Measurements from ENCODE around the gene NAP1L1. TPM values are rescaled to one million over a fixed set of nuclear protein-coding genes. Genes with fewer than 3 reads are reported as not detected.

The NAP1L1 gene
- total RNA-seq, 4 donors from 2014 or later = 389 to 540 (median 445) TPM

DNA sequence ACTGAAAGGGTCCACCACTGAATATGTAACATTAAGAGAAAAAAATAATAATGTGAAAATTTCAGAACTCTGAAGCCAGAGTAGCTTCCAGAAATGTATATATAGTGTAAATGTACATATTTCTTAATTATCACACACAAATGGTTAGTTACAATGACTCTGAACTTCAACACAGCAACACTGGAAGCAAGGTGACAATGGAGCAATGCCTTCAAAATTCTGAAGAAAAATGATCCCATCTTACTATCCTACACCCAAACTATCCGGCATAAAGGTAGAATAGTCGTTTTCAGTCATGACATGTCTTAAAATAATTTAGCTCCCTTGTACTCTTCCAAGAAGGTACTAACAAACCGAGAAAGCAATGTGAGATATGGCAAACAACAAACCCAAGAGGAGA lies 11.9 kb downstream of the NAP1L1 start:
- no peak overlapping the region for H3K27ac ChIP-seq (replicated peaks in 1 of 4)
- no peak overlapping the region for H3K4me3 ChIP-seq
- no peaks in the 10 kb centered on the region for H3K9me3 ChIP-seq
- intact Hi-C loops (cut with DNase I) = no loop called here
- no peaks in the 10 kb centered on the region for H3K27me3 ChIP-seq
- H3K4me1 ChIP-seq = peaks cover 9 to 68% (median 44%) of the 10 kb centered on the region in 4 donors
- TF ChIP-seq, protein P1, sequence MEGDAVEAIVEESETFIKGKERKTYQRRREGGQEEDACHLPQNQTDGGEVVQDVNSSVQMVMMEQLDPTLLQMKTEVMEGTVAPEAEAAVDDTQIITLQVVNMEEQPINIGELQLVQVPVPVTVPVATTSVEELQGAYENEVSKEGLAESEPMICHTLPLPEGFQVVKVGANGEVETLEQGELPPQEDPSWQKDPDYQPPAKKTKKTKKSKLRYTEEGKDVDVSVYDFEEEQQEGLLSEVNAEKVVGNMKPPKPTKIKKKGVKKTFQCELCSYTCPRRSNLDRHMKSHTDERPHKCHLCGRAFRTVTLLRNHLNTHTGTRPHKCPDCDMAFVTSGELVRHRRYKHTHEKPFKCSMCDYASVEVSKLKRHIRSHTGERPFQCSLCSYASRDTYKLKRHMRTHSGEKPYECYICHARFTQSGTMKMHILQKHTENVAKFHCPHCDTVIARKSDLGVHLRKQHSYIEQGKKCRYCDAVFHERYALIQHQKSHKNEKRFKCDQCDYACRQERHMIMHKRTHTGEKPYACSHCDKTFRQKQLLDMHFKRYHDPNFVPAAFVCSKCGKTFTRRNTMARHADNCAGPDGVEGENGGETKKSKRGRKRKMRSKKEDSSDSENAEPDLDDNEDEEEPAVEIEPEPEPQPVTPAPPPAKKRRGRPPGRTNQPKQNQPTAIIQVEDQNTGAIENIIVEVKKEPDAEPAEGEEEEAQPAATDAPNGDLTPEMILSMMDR (IDR thresholded peaks at IDR 0.05) = no peak
- TF ChIP-seq EP300 (IDR thresholded peaks at IDR 0.05) (no peak), POLR2A (IDR thresholded peaks at IDR 0.05; ENCODE audit: low read depth) (no peak), POLR2AphosphoS5 (IDR thresholded peaks at IDR 0.05) (no peak)
- WGBS = 92% methylated on average over 3 of the region's 3 CpGs
- H3K36me3 ChIP-seq = peaks cover 0 to 7% (median 0%) of the 10 kb centered on the region in 4 donors
- no peak for DNase-seq (ENCODE audit: extremely low spot score)

DNA sequence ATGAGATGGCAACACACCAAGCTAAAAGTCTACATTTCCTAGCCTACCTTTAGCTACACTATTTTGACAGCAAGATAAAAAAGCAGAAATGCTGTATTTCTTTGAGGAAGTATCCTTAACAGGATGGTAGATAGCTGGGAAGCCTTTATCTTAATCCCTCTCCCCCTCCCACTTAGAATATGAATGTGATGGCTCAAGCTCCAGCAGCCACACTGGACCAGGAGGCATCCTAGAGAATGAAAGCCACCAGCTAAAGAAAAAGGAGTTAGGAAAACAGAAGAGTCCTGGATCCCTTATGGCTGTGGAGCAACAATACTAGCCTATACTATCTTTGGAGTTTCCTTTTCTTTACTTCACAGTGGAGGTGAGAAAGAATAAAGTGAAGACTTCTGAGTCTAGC lies 15.1 kb downstream of the NAP1L1 start:
- Histone ChIP-seq H3K4me1 (peaks cover 9 to 46% (median 31%) of the 10 kb centered on the region in 4 donors), H3K4me3 (no peak overlapping the region), H3K36me3 (peaks cover 0 to 36% (median 11%) of the 10 kb centered on the region in 4 donors), H3K9me3 (peaks cover 0 to 10% (median 7%) of the 10 kb centered on the region in 4 donors), H3K27me3 (no peaks in the 10 kb centered on the region), H3K27ac (replicated peaks in 1 of 4) (no peak overlapping the region)
- no peak for TF ChIP-seq POLR2A (IDR thresholded peaks at IDR 0.05; ENCODE audit: low read depth)
- TF ChIP-seq, protein P1 (IDR thresholded peaks at IDR 0.05) = no peak
- no peak for TF ChIP-seq EP300 (IDR thresholded peaks at IDR 0.05)
- no peak for TF ChIP-seq POLR2AphosphoS5 (IDR thresholded peaks at IDR 0.05)
- intact Hi-C loops (cut with DNase I) = no loop called here
- no peak for DNase-seq (ENCODE audit: extremely low spot score)

DNA sequence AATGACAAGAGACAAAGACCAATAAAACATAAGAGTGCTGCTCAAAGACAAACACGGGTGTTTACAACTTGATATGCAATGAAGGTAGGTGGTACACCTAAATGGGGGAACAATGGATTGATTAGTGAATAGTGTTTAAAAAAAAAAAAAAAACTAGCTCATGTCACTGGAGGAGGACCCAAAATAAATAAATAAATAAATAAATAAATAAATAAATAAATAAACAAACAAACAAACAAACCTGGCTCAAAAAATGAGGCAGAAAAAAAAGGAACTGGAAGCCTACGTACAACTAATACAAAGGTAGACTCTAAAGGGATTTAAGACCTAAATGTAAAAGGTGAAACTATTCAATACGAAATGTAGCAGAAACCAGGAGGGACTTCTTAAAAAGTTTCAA lies 18.6 kb downstream of the NAP1L1 start:
- Histone ChIP-seq H3K9me3 (peaks cover 0 to 10% (median 7%) of the 10 kb centered on the region in 4 donors), H3K27me3 (no peaks in the 10 kb centered on the region), H3K36me3 (peaks cover 0 to 67% (median 25%) of the 10 kb centered on the region in 4 donors), H3K27ac (replicated peaks in 1 of 4) (no peak overlapping the region), H3K4me1 (peaks cover 0 to 32% (median 16%) of the 10 kb centered on the region in 4 donors), H3K4me3 (no peak overlapping the region)
- WGBS = 98% methylated on average over 3 of the region's 3 CpGs
- TF ChIP-seq EP300 (IDR thresholded peaks at IDR 0.05) = no peak
- TF ChIP-seq POLR2AphosphoS5 (IDR thresholded peaks at IDR 0.05) = no peak
- TF ChIP-seq POLR2A (IDR thresholded peaks at IDR 0.05; ENCODE audit: low read depth) = no peak
- TF ChIP-seq, protein P1 (IDR thresholded peaks at IDR 0.05) = no peak
- DNase-seq (ENCODE audit: extremely low spot score) = no peak
- intact Hi-C loops (cut with DNase I) = no loop called here

DNA sequence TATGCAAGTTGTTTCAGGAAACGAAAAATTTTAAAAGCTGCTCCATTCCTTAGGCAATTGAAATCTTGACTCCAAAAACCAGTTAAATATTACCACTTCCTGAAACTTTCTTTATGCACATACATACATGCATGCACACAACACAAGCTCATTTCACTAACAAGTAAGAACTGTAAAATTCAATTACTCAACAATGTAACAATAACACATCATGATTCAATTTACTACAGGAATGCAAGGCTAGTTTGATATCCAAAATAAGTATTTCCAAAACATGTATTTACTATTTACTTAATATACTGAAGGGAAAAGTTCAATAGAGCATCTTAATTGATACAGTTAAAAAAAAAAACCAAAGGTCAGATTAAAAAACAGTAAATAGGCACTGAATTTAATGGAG lies 19.6 kb downstream of the NAP1L1 start:
- Histone ChIP-seq H3K4me1 (peaks cover 0 to 22% (median 14%) of the 10 kb centered on the region in 4 donors), H3K27me3 (no peaks in the 10 kb centered on the region), H3K36me3 (peaks cover 0 to 70% (median 29%) of the 10 kb centered on the region in 4 donors), H3K27ac (replicated peaks in 1 of 4) (no peak overlapping the region), H3K4me3 (no peak overlapping the region), H3K9me3 (peaks cover 0 to 10% (median 7%) of the 10 kb centered on the region in 4 donors)
- DNase-seq (ENCODE audit: extremely low spot score) = no peak
- TF ChIP-seq POLR2A (IDR thresholded peaks at IDR 0.05; ENCODE audit: low read depth) (no peak), POLR2AphosphoS5 (IDR thresholded peaks at IDR 0.05) (no peak), EP300 (IDR thresholded peaks at IDR 0.05) (no peak)
- TF ChIP-seq, protein P1 (IDR thresholded peaks at IDR 0.05) = no peak
- intact Hi-C loops (cut with DNase I) = no loop called here
- WGBS = 88% methylated on average over 1 of the region's 1 CpG

DNA sequence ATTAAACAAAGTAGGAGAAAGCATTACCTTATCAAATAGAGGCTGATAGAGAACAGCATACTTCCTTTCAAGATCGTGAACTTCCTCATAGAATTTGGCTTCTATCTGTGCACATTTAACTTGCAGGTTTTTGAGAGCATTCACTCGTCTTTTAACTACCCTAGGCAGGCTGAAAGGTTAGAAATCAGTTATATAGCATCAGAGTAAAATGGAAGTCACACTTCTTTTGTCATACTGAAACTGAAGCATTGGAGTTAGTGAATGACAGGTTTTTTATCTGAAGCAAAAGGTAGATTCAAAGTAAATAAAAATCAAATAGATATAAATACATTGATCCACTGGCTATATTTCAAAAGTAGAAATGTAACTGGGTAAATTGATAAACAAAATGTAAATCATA lies 24.4 kb downstream of the NAP1L1 start:
- H3K27me3 ChIP-seq = no peaks in the 10 kb centered on the region
- no peak overlapping the region for H3K4me3 ChIP-seq
- H3K4me1 ChIP-seq = peaks cover 0 to 3% (median 0%) of the 10 kb centered on the region in 4 donors
- intact Hi-C loops (cut with DNase I) = no loop called here
- no peak overlapping the region for H3K27ac ChIP-seq (replicated peaks in 1 of 4)
- H3K9me3 ChIP-seq = peaks cover 0 to 9% (median 6%) of the 10 kb centered on the region in 4 donors
- TF ChIP-seq, protein P1 (IDR thresholded peaks at IDR 0.05) = no peak
- TF ChIP-seq EP300 (IDR thresholded peaks at IDR 0.05) (no peak), POLR2A (IDR thresholded peaks at IDR 0.05; ENCODE audit: low read depth) (no peak), POLR2AphosphoS5 (IDR thresholded peaks at IDR 0.05) (no peak)
- DNase-seq (ENCODE audit: extremely low spot score) = no peak
- 34% methylated on average over 2 of the region's 2 CpGs for WGBS
- H3K36me3 ChIP-seq = peaks cover 9 to 90% (median 57%) of the 10 kb centered on the region in 4 donors

Data from esophagus muscularis mucosa (tissue), 4 donors.